BE2C (cell line): ENCODE measurements around the gene FYCO1.

Source experiments
- DNase-seq: peaks from one replicate; pipeline ENCODE4 v3.0.0-alpha.2; 2020
- H3K27me3 ChIP-seq: fragments of 250-450 bp; sonication (Bioruptor Pico); 2 replicates; pipeline ENCODE4 v1.5.1; 2020; ENCODE audit warnings: mild to moderate bottlenecking
- H3K36me3 ChIP-seq: fragments of 250-450 bp; sonication (Bioruptor Pico); 2 replicates; pipeline ENCODE4 v1.5.1; 2020; ENCODE audit warnings: mild to moderate bottlenecking
- H3K4me1 ChIP-seq: fragments of 250-450 bp; sonication (Bioruptor Pico); 2 replicates; pipeline ENCODE4 v1.5.1; 2020
- H3K4me3 ChIP-seq: 2 replicates; pipeline ENCODE4 v1.5.1; 2011; ENCODE audit warnings: low read depth, low read length
- H3K9me3 ChIP-seq: fragments of 250-450 bp; sonication (Bioruptor Pico); 2 replicates; pipeline ENCODE4 v1.5.1; 2020
- TF ChIP-seq, protein P1 (sequence below): IDR thresholded peaks from 2 replicates; pipeline ENCODE4 v1.5.1; 2012; ENCODE audit warnings: mild to moderate bottlenecking, low read depth, low read length

The FYCO1 gene

DNA sequence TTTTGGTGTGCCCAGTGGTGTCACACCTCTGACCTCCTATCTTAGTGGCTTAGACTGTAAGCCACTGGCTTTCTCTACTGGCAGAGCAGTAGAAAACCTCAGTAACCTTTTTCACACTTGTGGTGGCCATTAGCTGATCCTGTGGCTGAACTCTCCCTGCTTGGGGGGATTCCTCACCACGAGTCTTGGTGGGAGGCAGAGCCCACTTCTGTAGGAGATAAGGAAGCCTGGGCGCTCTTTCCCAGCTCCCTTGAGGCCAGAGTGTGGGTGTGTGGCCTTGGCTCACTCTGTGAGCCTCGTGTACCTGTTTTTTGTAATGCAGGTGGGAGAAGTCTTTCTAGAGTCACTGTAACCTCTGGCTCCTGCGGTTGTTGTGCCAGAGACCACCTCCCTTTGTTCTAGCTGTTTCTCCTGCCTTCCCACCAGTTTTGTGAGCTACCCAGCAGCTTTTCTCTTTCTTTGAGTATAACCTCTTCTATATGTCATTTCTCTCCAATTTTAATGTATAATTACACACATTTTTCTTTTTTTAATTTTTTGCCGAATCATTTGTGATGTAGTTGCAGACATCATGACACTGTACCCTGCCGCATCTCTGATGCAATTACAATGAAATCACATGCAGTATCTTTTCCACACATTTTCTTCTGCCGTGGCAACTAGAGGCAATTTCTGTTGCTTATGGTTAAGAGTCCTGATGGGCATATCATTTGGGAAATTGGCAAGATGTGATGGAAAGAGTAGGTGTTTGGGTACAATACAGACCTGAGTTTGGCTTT lies 17.9 kb upstream of the FYCO1 start:
- no peaks in the 10 kb centered on the region for H3K27me3 ChIP-seq
- no peaks in the 10 kb centered on the region for H3K4me1 ChIP-seq
- H3K9me3 ChIP-seq = no peaks in the 10 kb centered on the region
- H3K4me3 ChIP-seq = no peak overlapping the region
- DNase-seq = no peak
- no peaks in the 10 kb centered on the region for H3K36me3 ChIP-seq
- TF ChIP-seq, protein P1, sequence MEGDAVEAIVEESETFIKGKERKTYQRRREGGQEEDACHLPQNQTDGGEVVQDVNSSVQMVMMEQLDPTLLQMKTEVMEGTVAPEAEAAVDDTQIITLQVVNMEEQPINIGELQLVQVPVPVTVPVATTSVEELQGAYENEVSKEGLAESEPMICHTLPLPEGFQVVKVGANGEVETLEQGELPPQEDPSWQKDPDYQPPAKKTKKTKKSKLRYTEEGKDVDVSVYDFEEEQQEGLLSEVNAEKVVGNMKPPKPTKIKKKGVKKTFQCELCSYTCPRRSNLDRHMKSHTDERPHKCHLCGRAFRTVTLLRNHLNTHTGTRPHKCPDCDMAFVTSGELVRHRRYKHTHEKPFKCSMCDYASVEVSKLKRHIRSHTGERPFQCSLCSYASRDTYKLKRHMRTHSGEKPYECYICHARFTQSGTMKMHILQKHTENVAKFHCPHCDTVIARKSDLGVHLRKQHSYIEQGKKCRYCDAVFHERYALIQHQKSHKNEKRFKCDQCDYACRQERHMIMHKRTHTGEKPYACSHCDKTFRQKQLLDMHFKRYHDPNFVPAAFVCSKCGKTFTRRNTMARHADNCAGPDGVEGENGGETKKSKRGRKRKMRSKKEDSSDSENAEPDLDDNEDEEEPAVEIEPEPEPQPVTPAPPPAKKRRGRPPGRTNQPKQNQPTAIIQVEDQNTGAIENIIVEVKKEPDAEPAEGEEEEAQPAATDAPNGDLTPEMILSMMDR = no peak

DNA sequence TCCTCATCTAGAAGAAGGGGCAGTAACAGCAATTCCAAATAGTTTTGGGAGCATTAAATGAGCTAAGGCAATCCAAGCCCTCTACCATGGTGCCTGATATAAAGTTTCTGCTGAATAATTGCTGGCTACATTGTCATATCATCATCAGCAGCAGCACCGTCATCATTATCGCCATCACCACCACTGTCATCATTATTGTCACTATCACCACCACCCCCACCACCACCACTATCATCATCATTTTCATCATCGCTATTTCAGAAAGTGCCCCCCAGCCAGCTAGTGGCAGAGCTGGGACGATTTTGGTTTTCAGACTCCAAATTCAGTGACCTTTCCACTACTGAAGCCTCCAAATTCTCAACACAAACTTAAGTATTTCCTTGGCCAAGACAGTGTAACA lies 16.6 kb upstream of the FYCO1 start:
- Histone ChIP-seq H3K9me3 (no peaks in the 10 kb centered on the region), H3K4me1 (no peaks in the 10 kb centered on the region), H3K36me3 (no peaks in the 10 kb centered on the region), H3K4me3 (no peak overlapping the region), H3K27me3 (no peaks in the 10 kb centered on the region)
- no peak for DNase-seq
- TF ChIP-seq, protein P1 = no peak

DNA sequence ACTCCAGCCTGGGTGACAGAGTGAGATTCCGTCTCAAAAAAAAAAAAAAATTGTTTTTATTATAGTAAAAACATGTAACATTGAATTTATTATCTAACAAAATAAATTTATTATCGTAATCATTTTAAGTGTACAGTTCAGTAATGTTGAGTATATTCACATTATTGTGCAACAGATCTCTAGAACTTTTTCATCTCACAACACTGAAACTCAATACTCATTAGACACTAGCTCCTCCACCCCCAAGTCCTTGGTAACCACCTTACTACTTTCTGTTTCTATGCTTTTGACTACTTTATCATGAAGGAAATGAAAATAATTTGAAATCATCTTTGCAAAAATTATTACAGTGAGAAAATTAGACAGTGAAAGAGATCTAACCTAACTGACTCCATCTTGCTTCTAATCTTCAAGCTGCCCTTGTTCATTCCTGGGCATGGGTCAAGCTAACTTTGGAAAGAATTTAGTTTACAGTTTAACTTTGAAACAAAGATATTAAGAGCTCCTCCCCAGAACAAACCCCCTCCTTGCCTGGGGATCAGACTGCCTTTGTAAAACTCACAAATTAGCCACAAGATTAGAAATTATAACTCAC lies 15.0 kb upstream of the FYCO1 start:
- H3K27me3 ChIP-seq = no peaks in the 10 kb centered on the region
- H3K4me3 ChIP-seq = no peak overlapping the region
- H3K9me3 ChIP-seq = no peaks in the 10 kb centered on the region
- no peaks in the 10 kb centered on the region for H3K4me1 ChIP-seq
- TF ChIP-seq, protein P1 = no peak
- H3K36me3 ChIP-seq = no peaks in the 10 kb centered on the region
- no peak for DNase-seq

DNA sequence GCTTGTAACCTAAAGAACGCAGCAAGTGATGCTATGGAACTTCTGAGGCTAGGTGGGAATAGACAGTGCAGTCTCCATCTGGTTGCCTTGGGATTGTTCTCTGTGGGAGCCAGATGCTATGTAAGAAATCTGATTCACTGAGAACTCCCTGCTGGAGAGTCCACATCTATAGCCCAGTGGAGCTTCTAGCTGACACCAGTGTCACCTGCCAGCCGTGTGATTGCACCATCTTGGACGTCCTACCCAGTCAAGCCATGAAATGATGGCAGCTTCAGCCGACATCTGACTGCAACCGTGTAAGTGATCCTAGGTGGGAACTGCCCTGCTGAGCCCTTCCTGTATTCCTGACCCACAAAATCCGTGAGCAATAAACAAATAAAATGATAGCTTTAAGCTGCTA lies 12.4 kb upstream of the FYCO1 start:
- TF ChIP-seq, protein P1 = no peak
- Histone ChIP-seq H3K4me1 (no peaks in the 10 kb centered on the region), H3K36me3 (no peaks in the 10 kb centered on the region), H3K4me3 (no peak overlapping the region), H3K9me3 (no peaks in the 10 kb centered on the region), H3K27me3 (no peaks in the 10 kb centered on the region)
- no peak for DNase-seq

DNA sequence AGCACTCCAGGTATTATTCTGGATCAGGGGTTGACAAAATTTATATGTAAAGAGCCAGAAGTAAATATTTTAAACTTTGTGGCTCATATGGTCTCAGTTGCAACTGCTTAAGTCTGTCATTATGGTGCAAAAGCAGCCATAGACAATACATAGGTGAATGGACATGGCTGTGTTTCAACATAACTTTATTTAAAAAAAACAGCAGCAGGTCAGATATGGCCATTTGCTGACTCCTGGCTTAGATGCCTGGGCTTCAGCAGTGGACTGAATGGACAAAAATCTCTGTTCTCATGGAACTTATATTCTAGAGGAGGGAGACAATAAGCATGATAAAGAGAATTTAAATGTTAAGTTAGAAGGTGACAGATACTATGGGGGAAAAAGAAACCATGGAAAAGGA lies 11.7 kb upstream of the FYCO1 start:
- Histone ChIP-seq H3K27me3 (no peaks in the 10 kb centered on the region), H3K4me3 (no peak overlapping the region), H3K36me3 (no peaks in the 10 kb centered on the region), H3K9me3 (no peaks in the 10 kb centered on the region), H3K4me1 (no peaks in the 10 kb centered on the region)
- TF ChIP-seq, protein P1 = no peak
- no peak for DNase-seq
